ENCODE data around the gene DBNDD1.

The DBNDD1 gene

GRCh38 chr16:90020260-90020837 is 1.1 kb upstream of the DBNDD1 start:
- peak overlapping the region; percentile 56 for H3K4me3 ChIP-seq (replicated peaks; ENCODE audit: low read depth, low read length)
- no peak for DNase-seq (ENCODE audit: low read depth)

GRCh38 chr16:90019543-90020259 is 445 bp upstream of the DBNDD1 start:
- peak overlapping the region; percentile 56 for H3K4me3 ChIP-seq (replicated peaks; ENCODE audit: low read depth, low read length)
- DNase-seq (ENCODE audit: low read depth), result peak; percentile 26
- TF ChIP-seq CTCF (IDR thresholded peaks at IDR 0.05; ENCODE audit: low read length, missing control alignments), result no peak

More at GRCh38 chr16:90020260-90020837, 1.1 kb upstream of the DBNDD1 start:
- TF ChIP-seq CTCF (IDR thresholded peaks at IDR 0.05; ENCODE audit: low read length, missing control alignments), result no peak

- no peak for DNase-seq (ENCODE audit: low read depth)
- H3K4me3 ChIP-seq (replicated peaks; ENCODE audit: low read depth, low read length), result no peak overlapping the region
- no peak for TF ChIP-seq CTCF (IDR thresholded peaks at IDR 0.05; ENCODE audit: low read length, missing control alignments)
These were observed 982 bp downstream of the DBNDD1 start for GRCh38 chr16:90018297-90018651.

GRCh38 chr16:90016339-90016950 is 2.8 kb downstream of the DBNDD1 start:
- no peak for TF ChIP-seq CTCF (IDR thresholded peaks at IDR 0.05; ENCODE audit: low read length, missing control alignments)
- no peak overlapping the region for H3K4me3 ChIP-seq (replicated peaks; ENCODE audit: low read depth, low read length)
- DNase-seq (ENCODE audit: low read depth), result no peak

- H3K4me3 ChIP-seq (replicated peaks; ENCODE audit: low read depth, low read length), result no peak overlapping the region
- TF ChIP-seq CTCF (IDR thresholded peaks at IDR 0.05; ENCODE audit: low read length, missing control alignments), result no peak
- no peak for DNase-seq (ENCODE audit: low read depth)
These were observed 3.5 kb downstream of the DBNDD1 start for GRCh38 chr16:90015586-90016338.

GRCh38 chr16:90012991-90013745 is 6.1 kb downstream of the DBNDD1 start:
- TF ChIP-seq CTCF (IDR thresholded peaks at IDR 0.05; ENCODE audit: low read length, missing control alignments), result no peak
- DNase-seq (ENCODE audit: low read depth), result no peak
- H3K4me3 ChIP-seq (replicated peaks; ENCODE audit: low read depth, low read length), result no peak overlapping the region

Measured in fibroblast of pulmonary artery (primary cell).